GM12875 (cell line): ENCODE results near the gene NAGA.
"Not testable (repeated sequence)": the region's sequence is repeated elsewhere in the genome, so short reads cannot be mapped to it uniquely, and the experiment has no call there.

ENCODE experiments used
- H3K4me3 ChIP-seq: one replicate; pipeline ENCODE4 v1.5.1; 2011; ENCODE audit warnings: low read depth, low read length, control low read depth
- TF ChIP-seq, protein P1 (sequence below): IDR thresholded peaks from 2 replicates; pipeline ENCODE4 v1.5.1; 2011; ENCODE audit warnings: low read depth, mild to moderate bottlenecking, control low read depth, inconsistent platforms, low read length, moderate library complexity, borderline replicate concordance; ENCODE audit not compliant: insufficient read depth

Gene NAGA

DNA sequence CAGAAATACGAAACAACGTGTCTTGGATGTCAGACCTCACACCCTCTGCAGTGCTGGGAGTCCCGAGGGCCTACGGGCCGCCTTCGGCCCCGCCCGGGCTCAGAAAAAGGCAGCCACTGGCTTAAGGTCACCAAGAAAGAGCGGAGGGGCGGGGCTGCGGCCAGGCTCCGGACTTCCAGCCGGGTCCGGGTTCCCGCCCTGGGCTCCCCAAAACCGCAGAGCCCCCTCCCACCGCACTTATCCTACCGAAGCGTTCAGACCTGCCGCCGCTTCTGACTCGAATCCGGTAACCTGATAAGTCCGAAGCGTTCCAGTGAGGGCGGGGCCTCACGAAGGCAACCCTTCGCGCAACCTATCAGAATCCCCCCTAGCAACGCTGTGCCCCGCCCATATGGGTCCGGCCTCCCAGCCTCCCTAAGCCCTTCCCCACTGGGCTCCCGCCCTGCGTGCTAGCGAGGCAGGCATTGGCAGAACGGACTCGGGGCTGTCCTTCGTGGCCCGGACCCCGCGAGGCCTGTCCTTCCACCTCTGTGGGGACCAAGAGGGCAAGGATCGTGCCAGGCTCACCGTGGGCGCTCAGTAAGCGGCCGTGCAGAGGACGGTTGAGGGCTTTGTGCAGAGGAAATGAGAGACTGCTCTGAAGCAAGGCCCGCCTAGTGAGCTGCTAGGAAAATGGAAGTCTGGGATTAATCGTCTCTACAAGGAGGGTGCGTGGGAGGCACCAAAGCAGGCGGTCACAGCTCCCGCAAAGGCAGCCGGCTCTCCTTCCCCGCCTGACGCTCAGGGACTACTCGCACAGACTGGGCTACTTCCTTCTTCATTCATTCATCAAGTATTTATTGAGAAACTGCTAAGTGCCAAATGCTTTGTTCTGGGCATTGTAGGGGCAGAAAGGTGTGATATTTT is at the start of gene NAGA:
Gene NAGA, minus strand, starts transcription at position 296 of the 906 bp plus-strand sequence. CDS start 515 bp downstream, outside the sequence.
- H3K4me3 ChIP-seq = peak within 1 kb of the TSS; percentile 62
- TF ChIP-seq, protein P1, sequence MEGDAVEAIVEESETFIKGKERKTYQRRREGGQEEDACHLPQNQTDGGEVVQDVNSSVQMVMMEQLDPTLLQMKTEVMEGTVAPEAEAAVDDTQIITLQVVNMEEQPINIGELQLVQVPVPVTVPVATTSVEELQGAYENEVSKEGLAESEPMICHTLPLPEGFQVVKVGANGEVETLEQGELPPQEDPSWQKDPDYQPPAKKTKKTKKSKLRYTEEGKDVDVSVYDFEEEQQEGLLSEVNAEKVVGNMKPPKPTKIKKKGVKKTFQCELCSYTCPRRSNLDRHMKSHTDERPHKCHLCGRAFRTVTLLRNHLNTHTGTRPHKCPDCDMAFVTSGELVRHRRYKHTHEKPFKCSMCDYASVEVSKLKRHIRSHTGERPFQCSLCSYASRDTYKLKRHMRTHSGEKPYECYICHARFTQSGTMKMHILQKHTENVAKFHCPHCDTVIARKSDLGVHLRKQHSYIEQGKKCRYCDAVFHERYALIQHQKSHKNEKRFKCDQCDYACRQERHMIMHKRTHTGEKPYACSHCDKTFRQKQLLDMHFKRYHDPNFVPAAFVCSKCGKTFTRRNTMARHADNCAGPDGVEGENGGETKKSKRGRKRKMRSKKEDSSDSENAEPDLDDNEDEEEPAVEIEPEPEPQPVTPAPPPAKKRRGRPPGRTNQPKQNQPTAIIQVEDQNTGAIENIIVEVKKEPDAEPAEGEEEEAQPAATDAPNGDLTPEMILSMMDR = no peak

DNA sequence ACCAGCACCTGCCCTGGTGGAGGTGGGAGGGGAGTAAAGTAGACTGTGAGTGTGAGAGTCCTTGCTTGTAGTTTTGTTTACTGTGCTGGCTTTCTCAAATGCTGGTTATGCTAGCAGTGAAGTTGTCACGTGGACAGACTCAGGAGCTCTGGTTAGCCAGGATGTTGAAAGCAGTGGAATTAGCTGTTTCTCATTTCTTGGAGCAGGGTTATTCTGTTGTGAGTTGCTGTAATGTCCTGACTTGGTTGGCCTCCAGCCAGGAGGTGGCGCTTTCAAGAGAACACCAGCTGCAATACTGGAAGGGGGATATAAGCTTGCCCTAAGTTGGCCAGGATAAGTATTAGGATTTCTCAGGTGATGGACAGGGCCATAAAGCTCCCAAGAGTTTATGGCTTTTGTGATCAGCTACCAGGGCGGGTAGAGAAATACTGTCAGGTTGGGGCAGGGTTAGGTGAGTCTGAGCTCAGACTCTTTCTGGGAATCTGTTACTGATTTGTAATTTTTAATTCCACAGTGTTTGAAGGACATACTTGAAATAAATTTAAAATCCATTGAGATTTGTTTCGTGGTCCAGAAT is 46.3 kb upstream of the NAGA start:
- H3K4me3 ChIP-seq = no peak overlapping the region
- TF ChIP-seq, protein P1 = no peak

DNA sequence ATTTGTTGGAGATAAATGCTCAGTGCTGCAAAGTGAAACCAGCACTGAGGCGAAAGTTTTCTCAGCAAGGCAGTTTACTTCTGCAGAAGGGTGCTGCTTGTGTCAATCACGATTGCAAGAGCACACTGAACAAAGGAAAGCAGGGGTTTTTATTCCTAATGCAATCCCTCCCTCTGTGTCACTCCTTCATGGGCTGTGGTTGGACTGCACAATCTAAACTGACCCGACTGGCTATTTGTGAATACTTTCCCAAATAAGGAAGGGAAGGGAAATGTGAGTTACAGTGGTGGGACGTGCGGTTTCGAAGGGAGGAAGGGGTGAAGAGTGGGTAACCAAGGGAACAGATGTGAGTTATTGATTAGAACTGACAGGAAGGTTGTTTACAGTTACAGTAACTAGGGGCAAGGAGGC is 44.8 kb upstream of the NAGA start:
- not testable (repeated sequence) for H3K4me3 ChIP-seq

DNA sequence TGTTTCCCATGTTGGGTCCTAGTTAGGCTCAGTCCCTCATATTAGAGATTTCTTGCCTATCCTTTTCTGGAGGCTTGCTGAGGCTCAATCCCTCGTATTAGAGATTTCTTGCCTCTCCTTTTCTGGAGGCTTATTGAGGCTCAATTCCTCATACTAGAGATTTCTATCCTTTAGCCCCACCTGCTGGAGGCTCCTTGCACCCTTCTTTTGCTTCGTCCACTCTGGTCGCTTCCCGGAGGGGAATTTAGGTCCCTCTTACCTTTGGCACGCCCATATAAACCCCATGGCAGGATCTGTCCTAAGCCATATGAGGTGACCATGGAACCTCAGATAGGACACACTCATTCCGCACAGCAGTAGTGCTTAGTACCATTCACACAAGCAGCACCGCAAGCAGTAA is 44.1 kb upstream of the NAGA start:
- H3K4me3 ChIP-seq = no peak overlapping the region

DNA sequence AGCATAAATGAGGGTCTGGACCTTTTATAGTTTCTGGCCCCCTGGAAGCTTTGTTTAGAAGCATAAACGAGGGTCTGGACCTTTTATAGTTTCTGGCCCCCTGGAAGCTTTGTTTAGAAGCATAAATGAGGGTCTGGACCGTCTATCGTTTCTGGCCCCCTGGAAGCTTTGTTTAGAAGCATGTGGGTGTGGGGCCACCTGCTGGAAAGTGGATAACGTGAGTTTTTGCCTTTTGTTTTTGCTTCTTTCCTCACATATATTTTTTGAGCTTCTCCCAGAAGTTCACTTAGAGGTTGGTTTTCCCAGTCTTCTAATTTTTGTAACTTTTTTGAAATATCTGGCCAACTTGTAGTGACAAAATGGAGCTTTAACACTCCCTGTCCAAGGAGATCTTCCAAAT is 42.2 kb upstream of the NAGA start:
- not testable (repeated sequence) for H3K4me3 ChIP-seq

More for the DNA sequence above, 44.1 kb upstream of the NAGA start:
- TF ChIP-seq, protein P1 = no peak

DNA sequence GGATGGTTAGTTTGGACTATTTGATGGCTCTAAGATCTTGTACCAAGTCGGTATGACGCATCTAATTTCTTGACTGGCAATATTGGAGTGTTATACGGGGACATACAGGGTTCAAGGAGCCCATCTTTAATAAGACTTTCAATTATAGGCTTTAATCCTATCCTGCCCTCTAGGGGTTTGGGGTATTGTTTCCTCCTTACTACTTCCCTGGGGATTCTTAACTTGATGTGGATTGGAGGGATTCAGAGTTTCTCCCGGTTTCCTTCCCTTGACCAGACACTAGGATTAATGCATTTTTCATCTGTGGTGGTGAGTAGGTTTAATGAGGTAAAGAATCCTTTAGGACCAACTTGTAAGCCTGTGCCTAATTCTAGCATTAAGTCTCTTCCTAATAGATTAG is 41.2 kb upstream of the NAGA start:
- H3K4me3 ChIP-seq = no peak overlapping the region
- TF ChIP-seq, protein P1 = no peak

DNA sequence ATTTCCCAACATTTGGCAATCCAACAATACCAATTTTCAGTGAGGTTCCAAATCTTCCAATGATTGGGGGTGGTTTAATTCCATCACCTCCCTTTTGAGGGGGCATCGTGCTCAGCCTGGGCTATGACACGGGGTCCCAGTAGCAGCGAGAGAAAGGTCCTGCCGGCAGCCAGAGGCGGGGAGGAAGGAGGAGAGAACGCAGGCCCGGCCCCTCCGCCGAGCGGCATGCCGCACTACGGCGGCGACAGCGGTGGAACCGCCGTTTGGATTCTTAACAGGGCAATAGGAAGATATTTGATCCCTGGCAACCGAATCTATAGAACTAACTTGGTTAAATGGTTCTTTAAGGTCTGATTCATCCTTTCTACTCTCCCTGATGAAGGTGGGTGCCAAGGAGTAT is 38.2 kb upstream of the NAGA start:
- no peak overlapping the region for H3K4me3 ChIP-seq

DNA sequence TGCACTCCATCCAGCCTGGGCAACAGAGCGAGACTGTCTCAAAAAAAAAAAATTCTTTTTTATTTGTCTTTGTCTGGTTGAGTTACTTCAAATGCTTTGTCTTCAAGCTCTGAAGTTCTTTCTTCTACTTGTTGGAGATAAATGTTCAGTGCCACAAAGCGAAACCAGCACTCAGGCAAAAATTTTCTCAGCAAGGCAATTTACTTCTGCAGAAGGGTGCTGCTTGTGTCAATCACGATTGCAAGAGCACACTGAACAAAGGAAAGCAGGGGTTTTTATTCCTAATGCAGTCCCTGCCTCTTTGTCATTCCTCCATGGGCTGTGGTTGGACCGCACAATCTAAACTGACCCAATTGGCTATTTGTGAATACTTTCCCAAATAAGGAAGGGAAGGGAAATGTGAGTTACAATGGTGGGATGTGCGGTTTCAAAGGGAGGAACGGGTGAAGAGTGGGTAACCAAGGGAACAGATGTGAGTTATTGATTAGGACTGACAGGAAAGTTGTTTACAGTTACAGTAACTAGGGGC is 33.8 kb upstream of the NAGA start:
- H3K4me3 ChIP-seq = not testable (repeated sequence)

More for the DNA sequence above, 38.2 kb upstream of the NAGA start:
- TF ChIP-seq, protein P1 = no peak
